AG09319 (cell line): ENCODE data around the gene PSME3.
A peak's percentile ranks its signal among the peaks of the same experiment; 100 is the strongest.

Source experiments
- DNase-seq: peaks from one replicate; pipeline ENCODE4 v3.0.0-alpha.2; 2010; ENCODE audit warnings: low read depth; ENCODE audit errors: extremely low read depth
- TF ChIP-seq, protein P1 (sequence below): IDR thresholded peaks from 2 replicates; pipeline ENCODE4 v1.5.1; 2011; ENCODE audit warnings: low read depth, mild to moderate bottlenecking, inconsistent platforms, low read length, moderate library complexity

The PSME3 gene

DNA sequence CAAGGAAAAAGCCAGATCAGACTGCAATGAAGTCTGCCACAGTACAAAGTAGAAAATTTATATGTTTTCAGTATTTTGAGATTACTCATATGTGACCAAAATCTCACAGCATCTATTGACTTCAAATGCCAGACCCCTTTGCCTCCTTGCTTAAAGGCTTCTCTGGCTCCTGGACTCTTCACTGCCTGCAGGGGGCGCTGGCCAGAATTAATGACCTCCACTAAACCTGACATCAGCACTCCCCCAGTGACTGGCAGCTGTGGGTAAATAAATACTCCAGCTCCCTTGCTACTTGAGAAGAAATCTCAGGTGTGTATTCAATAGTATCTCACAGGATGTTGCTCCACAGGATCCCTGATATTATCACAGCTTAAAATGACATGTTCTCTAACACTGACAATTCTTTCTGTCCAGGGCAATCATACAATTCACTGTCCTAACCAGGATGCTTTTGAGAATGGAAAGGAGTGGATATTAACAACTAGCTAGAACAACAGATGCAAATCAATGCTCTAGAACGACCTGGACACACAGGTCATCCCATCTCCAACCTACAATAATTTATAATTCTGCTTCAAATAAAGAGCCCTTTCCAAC is 13.2 kb upstream of the PSME3 start:
- DNase-seq = no peak

DNA sequence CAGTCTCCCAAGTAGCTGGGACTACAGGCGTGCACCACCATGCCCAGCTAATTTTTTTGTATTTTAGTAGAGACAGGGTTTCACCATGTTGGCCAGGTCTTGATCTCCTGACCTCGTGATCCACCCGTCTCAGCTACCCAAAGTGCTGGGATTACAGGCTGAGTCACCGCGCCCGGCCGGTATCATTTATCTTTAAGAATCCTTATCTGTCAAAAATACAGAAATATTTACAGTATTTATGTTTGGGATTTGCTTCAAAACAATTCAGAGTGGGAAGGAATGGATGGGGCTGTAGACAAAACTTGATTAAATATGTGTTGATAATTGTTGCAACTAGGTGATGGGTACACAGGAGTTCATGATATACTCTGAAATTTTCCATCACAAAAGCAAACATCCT is 12.0 kb upstream of the PSME3 start:
- TF ChIP-seq, protein P1, sequence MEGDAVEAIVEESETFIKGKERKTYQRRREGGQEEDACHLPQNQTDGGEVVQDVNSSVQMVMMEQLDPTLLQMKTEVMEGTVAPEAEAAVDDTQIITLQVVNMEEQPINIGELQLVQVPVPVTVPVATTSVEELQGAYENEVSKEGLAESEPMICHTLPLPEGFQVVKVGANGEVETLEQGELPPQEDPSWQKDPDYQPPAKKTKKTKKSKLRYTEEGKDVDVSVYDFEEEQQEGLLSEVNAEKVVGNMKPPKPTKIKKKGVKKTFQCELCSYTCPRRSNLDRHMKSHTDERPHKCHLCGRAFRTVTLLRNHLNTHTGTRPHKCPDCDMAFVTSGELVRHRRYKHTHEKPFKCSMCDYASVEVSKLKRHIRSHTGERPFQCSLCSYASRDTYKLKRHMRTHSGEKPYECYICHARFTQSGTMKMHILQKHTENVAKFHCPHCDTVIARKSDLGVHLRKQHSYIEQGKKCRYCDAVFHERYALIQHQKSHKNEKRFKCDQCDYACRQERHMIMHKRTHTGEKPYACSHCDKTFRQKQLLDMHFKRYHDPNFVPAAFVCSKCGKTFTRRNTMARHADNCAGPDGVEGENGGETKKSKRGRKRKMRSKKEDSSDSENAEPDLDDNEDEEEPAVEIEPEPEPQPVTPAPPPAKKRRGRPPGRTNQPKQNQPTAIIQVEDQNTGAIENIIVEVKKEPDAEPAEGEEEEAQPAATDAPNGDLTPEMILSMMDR = no peak
- DNase-seq = no peak

More for the DNA sequence above, 13.2 kb upstream of the PSME3 start:
- TF ChIP-seq, protein P1 = peak; percentile 78

DNA sequence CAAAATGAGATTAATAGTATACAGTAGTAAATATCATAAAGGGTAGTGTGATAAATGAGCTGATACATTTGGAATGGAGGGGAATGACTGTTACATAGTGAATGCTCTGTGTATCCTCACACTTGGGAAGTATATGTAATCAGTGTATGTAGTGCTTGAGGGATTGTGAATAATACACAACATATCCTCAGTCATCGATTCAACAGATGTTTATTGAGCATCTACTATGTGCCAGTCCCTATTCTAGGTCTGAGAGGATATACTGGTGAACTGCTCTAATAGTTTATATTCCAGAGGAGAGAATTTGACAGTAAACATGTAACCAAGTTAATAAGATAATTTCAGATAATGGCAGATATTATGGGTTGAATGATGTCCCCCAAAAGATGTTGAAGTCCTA is 5.7 kb upstream of the PSME3 start:
- TF ChIP-seq, protein P1 = no peak
- DNase-seq = no peak

DNA sequence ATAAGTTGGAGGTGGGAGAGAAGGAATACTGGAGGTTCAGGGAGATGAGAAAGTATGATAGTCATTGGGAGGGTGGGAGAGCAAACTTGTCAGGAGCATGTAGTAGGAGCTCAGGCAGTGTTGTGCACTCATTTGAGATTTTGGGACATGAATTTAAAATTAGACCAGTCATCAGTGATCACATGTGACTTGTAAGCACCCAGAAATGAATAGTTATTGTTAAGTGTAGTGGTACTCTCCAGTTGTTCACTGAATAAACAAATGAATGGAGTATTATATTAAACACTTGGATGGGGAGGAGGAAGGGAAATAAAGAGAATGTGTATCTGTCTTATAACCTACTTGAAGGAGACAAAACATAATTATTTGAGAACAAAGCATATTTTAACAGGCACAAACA is 2.2 kb upstream of the PSME3 start:
- no peak for DNase-seq
- TF ChIP-seq, protein P1 = no peak

DNA sequence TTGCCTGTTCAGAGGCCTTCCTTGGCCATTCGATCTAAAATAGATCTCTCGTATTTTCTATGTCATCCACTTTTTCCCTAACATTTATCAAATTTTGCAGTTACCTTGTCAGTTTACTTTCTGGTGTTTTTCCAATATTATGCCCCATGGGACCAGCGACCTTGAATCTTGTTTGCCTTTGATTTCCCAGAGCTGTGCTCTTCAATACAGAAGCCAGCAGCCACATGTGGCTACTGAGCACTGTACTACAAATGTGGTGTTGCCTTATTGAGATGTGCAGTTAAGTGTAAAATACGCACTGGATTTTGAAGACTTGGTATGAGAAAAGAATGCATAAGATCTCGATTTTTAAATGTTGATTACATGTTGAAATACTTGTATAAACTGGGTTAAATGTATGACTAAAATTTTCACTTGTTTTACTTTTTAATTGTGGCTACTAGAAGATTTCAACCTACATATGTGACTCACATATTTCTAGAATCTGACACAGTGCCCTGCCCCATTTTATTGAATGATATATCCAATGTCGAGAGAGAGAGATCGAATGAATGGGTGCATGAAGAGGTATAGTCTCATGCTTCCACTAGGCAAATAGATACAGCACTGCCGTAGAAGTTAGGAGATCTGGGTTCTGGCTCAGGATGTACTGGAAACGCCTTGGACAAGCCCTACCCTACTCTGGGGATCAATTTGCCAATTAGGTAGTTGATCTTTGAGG is 824 bp upstream of the PSME3 start:
- no peak for DNase-seq
- TF ChIP-seq, protein P1 = no peak

DNA sequence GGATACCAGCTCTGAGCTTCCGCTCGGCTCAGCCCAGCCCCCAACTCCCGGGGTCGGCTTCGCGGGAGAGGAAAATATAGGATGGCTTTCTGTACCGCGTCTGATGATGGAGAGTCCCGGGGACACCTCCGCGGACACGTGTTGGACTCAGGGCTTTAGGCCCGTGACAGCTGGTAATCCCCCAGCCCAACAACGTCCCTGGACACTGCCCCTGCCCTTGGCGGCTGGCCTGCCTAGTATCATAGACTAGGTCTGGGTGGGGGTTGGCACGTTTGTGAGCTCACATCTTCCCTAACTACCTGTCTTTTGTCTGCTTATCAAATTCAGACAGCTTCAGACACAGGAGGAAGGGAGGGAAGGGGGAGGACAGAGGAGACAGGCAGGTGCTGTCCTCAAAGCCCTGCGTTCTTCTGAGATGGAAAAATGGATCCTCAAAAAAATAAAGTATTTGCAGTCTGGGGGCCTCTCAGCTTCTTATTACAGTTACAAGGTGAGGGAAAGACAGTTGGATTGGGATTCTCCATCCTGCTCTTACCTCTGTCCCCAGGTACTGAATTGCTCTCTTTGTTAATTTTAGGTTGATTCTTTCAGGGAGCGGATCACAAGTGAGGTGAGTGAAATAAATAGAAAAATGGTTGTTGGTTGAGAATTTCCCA is 698 bp downstream of the PSME3 start:
- TF ChIP-seq, protein P1 = no peak
- DNase-seq = no peak

DNA sequence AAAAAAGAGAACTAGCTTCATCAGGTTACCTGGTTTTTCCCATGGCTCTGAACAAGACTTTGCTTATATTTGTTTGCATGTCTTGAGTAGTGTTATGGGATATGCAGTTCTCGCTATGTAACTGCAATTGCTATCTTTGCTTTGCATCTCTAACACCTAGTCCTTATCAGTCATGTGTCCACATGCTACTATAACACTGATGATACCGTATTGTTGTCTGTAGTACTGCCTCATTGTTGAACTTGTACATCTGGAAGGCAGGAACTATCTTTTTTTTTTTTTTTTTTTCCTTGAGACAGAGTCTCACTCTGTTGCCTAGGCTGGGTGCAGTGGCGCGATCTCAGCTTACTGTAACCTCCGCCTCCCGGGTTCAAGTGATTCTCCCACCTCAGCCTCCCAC is 2.5 kb downstream of the PSME3 start:
- DNase-seq = no peak
- TF ChIP-seq, protein P1 = no peak
